T-cell (primary cell): ENCODE data around the gene APC. TPM values are rescaled to one million over a fixed set of nuclear protein-coding genes. Genes with fewer than 3 reads are reported as not detected.
"Not testable (repeated sequence)": the region's sequence is repeated elsewhere in the genome, so short reads cannot be mapped to it uniquely, and the experiment has no call there.

Experiments used
- ATAC-seq, 4 experiments: fragments of 200-7000 bp in 3 of 4; fragments of 150-1000 bp in 1 of 4; cut with Tn5 transposase; replicated peaks in 1 of 4; 1 replicate in 3 of 4; 2 replicates in 1 of 4; pipeline ENCODE4 v1.10.0; 2021; ENCODE audit warnings: moderate library complexity in 3 of 4, mild to moderate bottlenecking in 2 of 4, moderate number of reproducible peaks in 1 of 4
- CTCF ChIA-PET, 2 donors: fragments of 300-600 bp; sonication (Branson Sonifier 250); formaldehyde crosslinking; loops; one replicate each; lab custom pipeline; 2022; ENCODE audit warnings: antibody characterized with exemption in 2 of 2; lab: Charles Lee
- POLR2A ChIA-PET, 2 donors: fragments of 300-600 bp; sonication (Branson Sonifier 250); formaldehyde crosslinking; loops; one replicate each; lab custom pipeline; 2022; ENCODE audit warnings: antibody characterized with exemption in 2 of 2; lab: Charles Lee
- DNase-seq, 35 experiments: peaks; one replicate each; pipeline versions ENCODE4 v3.0.0 to v3.0.0-alpha.2; 2013 to 2023
- H3K27ac ChIP-seq: one replicate; pipeline ENCODE4 v1.5.1; 2013; ENCODE audit warnings: low read length
- H3K27me3 ChIP-seq, 2 experiments: replicated peaks in 1 of 2; 1 replicate in 1 of 2; 2 replicates in 1 of 2; pipeline versions ENCODE4 v1.6.1 to v1.7.0; 2013; ENCODE audit warnings: low read length in 1 of 2, mixed read lengths in 1 of 2; ENCODE audit not compliant: control insufficient read depth in 2 of 2, insufficient read depth in 2 of 2; ENCODE audit errors: extremely low read depth in 1 of 2
- H3K36me3 ChIP-seq, 2 donors: 1 replicate in 1 of 2; 2 replicates in 1 of 2; pipeline versions ENCODE4 v1.6.1 to v1.7.0; 2013; ENCODE audit warnings: low read length in 1 of 2; ENCODE audit not compliant: control insufficient read depth in 2 of 2, insufficient read depth in 1 of 2; ENCODE audit errors: extremely low read depth in 1 of 2
- H3K4me1 ChIP-seq, 2 experiments: 1 replicate in 1 of 2; 2 replicates in 1 of 2; pipeline versions ENCODE4 v1.6.1 to v1.7.0; 2013; ENCODE audit warnings: low read length in 2 of 2, mixed read lengths in 1 of 2; ENCODE audit not compliant: insufficient read depth in 2 of 2, control insufficient read depth in 1 of 2; ENCODE audit errors: extremely low read depth in 1 of 2
- H3K4me3 ChIP-seq, 2 donors: 1 replicate in 1 of 2; 2 replicates in 1 of 2; pipeline versions ENCODE4 v1.5.1 to v1.7.0; 2013; ENCODE audit warnings: mild to moderate bottlenecking in 2 of 2, low read length in 1 of 2, moderate library complexity in 1 of 2; ENCODE audit not compliant: control insufficient read depth in 1 of 2; ENCODE audit errors: extremely low read depth in 1 of 2
- H3K9me3 ChIP-seq: 2 replicates; pipeline ENCODE4 v1.7.0; 2013
- H3K27ac Mint-ChIP-seq, 2 donors: one replicate each; pipeline ENCODE4 v1.8.0; 2020 to 2021; ENCODE audit warnings: mild to moderate bottlenecking in 2 of 2, mixed read lengths in 2 of 2
- H3K27me3 Mint-ChIP-seq, 2 donors: one replicate each; pipeline ENCODE4 v1.8.0; 2021 to 2022; ENCODE audit warnings: mixed read lengths in 2 of 2
- H3K36me3 Mint-ChIP-seq: one replicate; pipeline ENCODE4 v1.8.0; 2021; ENCODE audit warnings: mixed read lengths
- H3K4me1 Mint-ChIP-seq, 3 donors: one replicate each; pipeline ENCODE4 v1.8.0; 2020 to 2022; ENCODE audit warnings: mixed read lengths in 3 of 3, mild to moderate bottlenecking in 1 of 3
- H3K4me3 Mint-ChIP-seq, 3 donors: one replicate each; pipeline ENCODE4 v1.8.0; 2020 to 2022; ENCODE audit warnings: mild to moderate bottlenecking in 3 of 3, mixed read lengths in 3 of 3, moderate library complexity in 3 of 3
- H3K9me3 Mint-ChIP-seq, 3 donors: one replicate each; pipeline ENCODE4 v1.8.0; 2020 to 2022; ENCODE audit warnings: mixed read lengths in 3 of 3
- WGBS: methylation state at CpG from one replicate; pipeline ENCODE4 v1.1.5; 2013; ENCODE audit warnings: missing lambda C conversion rate; ENCODE audit not compliant: insufficient coverage; 5-methylcytosine and 5-hydroxymethylcytosine counted together
- total RNA-seq, 35 experiments: library from RNA in 6 of 35; stranded (reverse) in 6 of 35; fragments of 120-200 nt in 1 of 35; gene quantifications; one replicate each; pipeline versions ENCODE4 v1.2.1 to v1.2.4 and lab custom pipeline; 2013 to 2026

APC gene
- total RNA-seq, 5 donors from 2014 or later (not counting 1 experiment from before 2014, with no cell fraction given): 33.0 to 45.0 (median 39.7) TPM

DNA sequence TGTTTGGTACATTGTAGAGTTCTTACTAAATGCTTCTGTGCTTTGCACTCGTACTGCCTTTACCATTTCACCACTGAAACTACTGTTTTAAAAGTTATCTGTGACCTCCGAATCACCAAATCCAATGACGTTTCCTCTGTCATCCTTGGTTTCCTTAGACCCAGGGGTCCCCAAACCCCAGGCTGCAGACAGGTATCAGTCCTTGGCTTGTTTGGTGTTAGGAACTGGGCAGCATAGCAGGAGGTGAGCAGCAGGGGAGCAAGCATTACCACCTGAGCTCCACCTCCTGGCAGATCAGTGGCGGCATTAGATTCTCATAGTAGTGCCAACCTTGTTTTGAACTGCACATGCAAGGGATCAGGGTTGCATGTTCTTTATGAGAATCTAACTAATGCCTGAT, 26.8 kb upstream of the APC start:
- DNase-seq: peak in 1 of 35 experiments; percentile 18
- Histone ChIP-seq H3K4me3 (no peak overlapping the region), H3K4me1 (peaks cover 26 to 27% of the 10 kb centered on the region in 2 experiments), H3K36me3 (no peaks in the 10 kb centered on the region), H3K27me3 (no peaks in the 10 kb centered on the region), H3K27ac (no peak overlapping the region), H3K9me3 (no peaks in the 10 kb centered on the region)
- H3K36me3 Mint-ChIP-seq: peaks cover 11% of the 10 kb centered on the region
- ChIA-PET POLR2A (interaction anchor here in 1 of 2 donors (0.6 kb wide), 1 partner anchor 12 kb away, joined by 3 read pairs; no protein-coding TSS in a partner anchor), CTCF (interaction anchor here in 1 of 2 donors (0.7 to 1.3 kb wide), 2 partner anchors 90 to 136 kb away, joined by 3 to 5 read pairs; no protein-coding TSS in a partner anchor)
- no peaks in the 10 kb centered on the region for H3K27me3 Mint-ChIP-seq
- H3K4me1 Mint-ChIP-seq: peaks cover 78 to 87% (median 81%) of the 10 kb centered on the region in 3 donors
- no peaks in the 10 kb centered on the region for H3K9me3 Mint-ChIP-seq
- H3K4me3 Mint-ChIP-seq: peak overlapping the region in 1 of 3 donors; percentile 96
- H3K27ac Mint-ChIP-seq: no peak overlapping the region
- no CpG with 5 or more reads among the region's 4 CpGs for WGBS
- ATAC-seq: no peak

DNA sequence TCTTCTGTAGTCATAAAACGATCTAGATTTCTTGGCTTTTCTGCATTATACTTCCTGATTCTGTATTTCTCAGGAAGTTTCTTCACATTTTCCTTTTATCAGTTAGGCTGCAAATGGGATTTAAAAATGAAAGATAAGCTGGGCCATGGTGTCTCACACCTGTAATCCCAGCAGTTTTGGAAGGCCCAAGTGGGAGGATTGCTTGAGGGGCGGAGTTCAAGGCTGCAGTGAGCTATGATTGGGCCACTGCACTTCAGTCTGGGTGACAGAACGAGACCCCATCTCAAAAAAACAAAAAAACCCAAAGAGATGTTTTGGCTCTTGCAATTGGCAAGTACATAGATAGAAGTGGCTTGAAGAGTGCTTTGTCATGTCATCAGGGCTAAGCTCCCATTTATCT, 26.2 kb upstream of the APC start:
- peaks cover 78 to 85% (median 79%) of the 10 kb centered on the region in 3 donors for H3K4me1 Mint-ChIP-seq
- H3K36me3 Mint-ChIP-seq: peaks cover 11% of the 10 kb centered on the region
- no peak for ATAC-seq
- Histone ChIP-seq H3K9me3 (no peaks in the 10 kb centered on the region), H3K4me3 (no peak overlapping the region), H3K4me1 (peaks cover 25 to 27% of the 10 kb centered on the region in 2 experiments), H3K36me3 (no peaks in the 10 kb centered on the region), H3K27me3 (no peaks in the 10 kb centered on the region), H3K27ac (no peak overlapping the region)
- POLR2A ChIA-PET: interaction anchor here in 1 of 2 donors (0.6 kb wide), 1 partner anchor 89 kb away, joined by 5 read pairs; no protein-coding TSS in a partner anchor
- no peaks in the 10 kb centered on the region for H3K27me3 Mint-ChIP-seq
- no peak overlapping the region for H3K27ac Mint-ChIP-seq
- CTCF ChIA-PET: interaction anchor here (0.8 to 1.3 kb wide), 3 partner anchors 26 to 89 kb away, joined by 3 to 5 read pairs (median 4); partner anchors contain the start of gene APC (in 1 of the 2)
- 100% methylated on average over 1 of the region's 3 CpGs for WGBS
- peak overlapping the region in 1 of 3 donors; percentile 96 for H3K4me3 Mint-ChIP-seq
- H3K9me3 Mint-ChIP-seq: no peaks in the 10 kb centered on the region
- no peak for DNase-seq

DNA sequence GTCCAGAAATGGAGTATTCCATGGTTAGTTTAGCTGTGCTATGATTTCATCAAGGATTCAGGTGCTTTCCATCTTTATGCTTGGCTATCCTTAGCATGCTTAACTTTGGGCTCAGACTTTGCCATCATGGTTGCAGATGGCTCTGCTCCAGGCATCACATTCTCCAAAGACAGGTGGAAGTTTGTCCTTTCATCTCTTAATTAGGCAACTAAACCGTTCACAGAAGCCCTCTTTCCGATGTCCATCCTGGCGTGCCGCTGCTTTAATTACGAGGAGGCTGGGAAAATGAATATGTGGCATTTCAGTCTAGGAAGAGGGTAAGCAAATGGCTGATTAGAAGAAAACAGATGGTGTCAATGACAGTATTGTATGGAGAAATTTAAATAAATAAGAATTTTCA, 24.5 kb upstream of the APC start:
- ATAC-seq: no peak
- H3K27me3 ChIP-seq: no peaks in the 10 kb centered on the region
- H3K27me3 Mint-ChIP-seq: no peaks in the 10 kb centered on the region
- DNase-seq: no peak
- H3K4me1 Mint-ChIP-seq: peaks cover 81 to 90% (median 83%) of the 10 kb centered on the region in 3 donors
- no peak overlapping the region for H3K4me3 Mint-ChIP-seq
- H3K36me3 Mint-ChIP-seq: peaks cover 17% of the 10 kb centered on the region
- H3K4me3 ChIP-seq: no peak overlapping the region
- H3K9me3 ChIP-seq: no peaks in the 10 kb centered on the region
- POLR2A ChIA-PET: interaction anchor here in 1 of 2 donors (0.5 to 1.0 kb wide), 3 partner anchors 11 to 26 kb away, joined by 4 to 7 read pairs (median 7); no protein-coding TSS in a partner anchor
- peaks cover 0 to 6% (median 0%) of the 10 kb centered on the region in 3 donors for H3K9me3 Mint-ChIP-seq
- H3K4me1 ChIP-seq: peaks cover 14 to 24% of the 10 kb centered on the region in 2 experiments
- no peak overlapping the region for H3K27ac Mint-ChIP-seq
- no peaks in the 10 kb centered on the region for H3K36me3 ChIP-seq
- no peak overlapping the region for H3K27ac ChIP-seq
- no CpG with 5 or more reads among the region's 5 CpGs for WGBS
- CTCF ChIA-PET: interaction anchor here in 1 of 2 donors (0.6 kb wide), 1 partner anchor 135 kb away, joined by 3 read pairs; no protein-coding TSS in a partner anchor

DNA sequence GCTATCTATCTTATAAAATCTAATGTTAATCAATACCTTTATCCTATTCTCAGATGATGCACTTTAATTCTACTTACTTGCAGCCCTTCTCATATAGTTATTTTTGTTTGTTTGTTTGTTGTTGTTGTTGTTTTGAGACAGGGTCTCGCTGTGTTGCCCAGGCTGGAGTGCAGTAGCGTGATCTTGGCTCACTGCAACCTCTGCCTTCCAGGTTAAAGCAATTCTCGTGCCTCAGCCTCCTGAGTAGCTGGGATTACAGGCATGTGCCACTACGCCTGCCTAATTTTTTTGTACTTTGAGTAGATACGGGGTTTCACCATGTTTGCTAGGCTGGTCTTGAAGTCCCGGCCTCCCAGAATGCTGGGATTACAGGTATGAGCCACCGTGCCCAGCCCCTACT, 20.8 kb upstream of the APC start:
- POLR2A ChIA-PET, H3K9me3 ChIP-seq, H3K9me3 Mint-ChIP-seq, H3K4me3 Mint-ChIP-seq, H3K27me3 ChIP-seq, H3K27me3 Mint-ChIP-seq, CTCF ChIA-PET, ATAC-seq, H3K4me3 ChIP-seq, H3K4me1 ChIP-seq, DNase-seq, H3K27ac ChIP-seq, H3K27ac Mint-ChIP-seq, H3K36me3 ChIP-seq: not testable (repeated sequence)
- WGBS: 100% methylated on average over 1 of the region's 7 CpGs
- peaks cover 21% of the 10 kb centered on the region for H3K36me3 Mint-ChIP-seq
- peaks cover 73 to 78% (median 74%) of the 10 kb centered on the region in 3 donors for H3K4me1 Mint-ChIP-seq

DNA sequence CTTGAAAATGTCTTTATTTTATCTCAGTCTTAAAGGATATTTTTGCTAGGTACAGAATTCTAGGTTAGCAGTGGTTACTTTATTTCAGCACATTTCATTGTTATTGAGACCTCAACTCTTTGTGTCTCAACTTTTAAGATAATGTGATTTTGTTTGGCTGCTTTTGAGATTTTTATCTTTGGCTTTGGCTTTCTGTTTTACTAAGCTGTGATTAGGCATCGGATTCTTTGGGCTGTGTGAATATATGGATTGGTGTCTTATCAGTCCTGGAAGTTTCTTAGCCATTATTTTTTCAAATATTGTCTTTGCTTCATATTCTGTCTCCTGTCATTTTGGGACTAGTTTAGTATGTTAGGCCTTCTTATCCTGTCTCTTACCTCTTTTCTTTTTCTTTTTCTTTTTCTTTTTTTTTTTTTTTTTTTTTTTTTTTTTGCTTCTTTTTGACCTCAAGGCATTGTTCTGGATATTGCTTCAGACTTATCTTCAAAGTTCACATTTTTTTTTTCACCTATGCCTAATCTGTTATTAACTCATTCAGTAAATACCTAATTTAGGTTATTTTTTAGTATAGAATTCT, 20.1 kb upstream of the APC start:
- Histone ChIP-seq H3K4me1 (no peaks in the 10 kb centered on the region), H3K27me3 (no peaks in the 10 kb centered on the region), H3K36me3 (no peaks in the 10 kb centered on the region), H3K9me3 (no peaks in the 10 kb centered on the region), H3K27ac (no peak overlapping the region), H3K4me3 (no peak overlapping the region)
- Mint-ChIP-seq H3K9me3 (peaks cover 0 to 6% (median 0%) of the 10 kb centered on the region in 3 donors), H3K4me3 (no peak overlapping the region), H3K4me1 (peaks cover 73 to 79% (median 74%) of the 10 kb centered on the region in 3 donors), H3K27me3 (no peaks in the 10 kb centered on the region), H3K36me3 (peaks cover 14% of the 10 kb centered on the region), H3K27ac (no peak overlapping the region)
- ChIA-PET POLR2A (no interaction called here), CTCF (no interaction called here)
- DNase-seq (no peak), ATAC-seq (no peak)
- WGBS: no CpG with 5 or more reads among the region's 1 CpG

DNA sequence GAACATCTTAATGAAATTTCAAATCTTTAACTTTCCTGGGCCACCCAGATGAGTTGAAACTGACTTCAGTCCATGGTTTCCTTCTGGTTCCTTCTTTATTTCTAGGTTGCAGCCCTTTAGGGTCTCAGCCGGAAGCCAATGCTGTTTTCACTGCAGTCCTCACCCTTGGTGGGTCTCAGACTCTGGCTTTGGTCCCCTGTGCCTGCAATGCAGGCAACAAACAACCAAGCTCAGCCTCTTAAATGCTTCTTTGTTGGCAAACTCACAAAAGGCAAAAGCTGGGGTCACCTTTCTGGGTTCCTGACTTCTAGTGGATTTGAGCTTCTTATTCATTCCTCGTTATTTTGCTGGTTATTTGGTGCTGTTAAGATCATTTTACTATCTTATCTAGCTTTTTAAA, 19.3 kb upstream of the APC start:
- ChIA-PET CTCF (interaction anchor here in 1 of 2 donors (0.8 kb wide), 1 partner anchor 9 kb away, joined by 4 read pairs; no protein-coding TSS in a partner anchor), POLR2A (no interaction called here)
- Mint-ChIP-seq H3K4me1 (peaks cover 75 to 81% (median 79%) of the 10 kb centered on the region in 3 donors), H3K4me3 (no peak overlapping the region), H3K27ac (no peak overlapping the region), H3K27me3 (no peaks in the 10 kb centered on the region), H3K36me3 (peaks cover 12% of the 10 kb centered on the region), H3K9me3 (peaks cover 0 to 6% (median 0%) of the 10 kb centered on the region in 3 donors)
- Histone ChIP-seq H3K4me3 (no peak overlapping the region), H3K27ac (no peak overlapping the region), H3K9me3 (no peaks in the 10 kb centered on the region), H3K27me3 (no peaks in the 10 kb centered on the region), H3K4me1 (peaks cover 0 to 5% of the 10 kb centered on the region in 2 experiments), H3K36me3 (no peaks in the 10 kb centered on the region)
- ATAC-seq (no peak), DNase-seq (no peak)
- 100% methylated on average over 1 of the region's 2 CpGs for WGBS
